ENCODE measurements around the gene CTU2. TPM values are rescaled to one million over a fixed set of nuclear protein-coding genes. Genes with fewer than 3 reads are reported as not detected.

Gene CTU2
- total RNA-seq: 18.8 TPM
- polyA plus RNA-seq (ENCODE audit: insufficient read depth, low read depth, low replicate concordance): 11.1 TPM
- long read RNA-seq, donor 1, partial matches to known transcripts: 0 of 4 reads
- long read RNA-seq, donor 1, other reads (novel, unspliced or antisense): 0 of 4 reads
- long read RNA-seq, donor 2: 0 reads
- long read RNA-seq, donor 3, partial matches to known transcripts: 0 of 4 reads
- long read RNA-seq, donor 3, other reads (novel, unspliced or antisense): 0 of 4 reads
- long read RNA-seq, donor 4, partial matches to known transcripts: 0 of 3 reads
- long read RNA-seq, donor 4, other reads (novel, unspliced or antisense): 0 of 3 reads
- long read RNA-seq, donor 5: 0 reads
- long read RNA-seq, donor 6, partial matches to known transcripts: 0 of 4 reads
- long read RNA-seq, donor 6, other reads (novel, unspliced or antisense): 0 of 4 reads
- long read RNA-seq, donor 7, transcript CTU2-202 (15 exons, 1,751 nt): major isoform, 7 of 16 reads
- long read RNA-seq, donor 7, partial matches to known transcripts: 5 of 16 reads
- long read RNA-seq, donor 7, other reads (novel, unspliced or antisense): 4 of 16 reads
- long read RNA-seq, donor 8, partial matches to known transcripts: 0 of 3 reads
- long read RNA-seq, donor 8, other reads (novel, unspliced or antisense): 0 of 3 reads
- long read RNA-seq, donor 9: 0 reads
- long read RNA-seq, donor 10, partial matches to known transcripts: 8 of 11 reads
- long read RNA-seq, donor 10, other reads (novel, unspliced or antisense): 0 of 11 reads

DNA sequence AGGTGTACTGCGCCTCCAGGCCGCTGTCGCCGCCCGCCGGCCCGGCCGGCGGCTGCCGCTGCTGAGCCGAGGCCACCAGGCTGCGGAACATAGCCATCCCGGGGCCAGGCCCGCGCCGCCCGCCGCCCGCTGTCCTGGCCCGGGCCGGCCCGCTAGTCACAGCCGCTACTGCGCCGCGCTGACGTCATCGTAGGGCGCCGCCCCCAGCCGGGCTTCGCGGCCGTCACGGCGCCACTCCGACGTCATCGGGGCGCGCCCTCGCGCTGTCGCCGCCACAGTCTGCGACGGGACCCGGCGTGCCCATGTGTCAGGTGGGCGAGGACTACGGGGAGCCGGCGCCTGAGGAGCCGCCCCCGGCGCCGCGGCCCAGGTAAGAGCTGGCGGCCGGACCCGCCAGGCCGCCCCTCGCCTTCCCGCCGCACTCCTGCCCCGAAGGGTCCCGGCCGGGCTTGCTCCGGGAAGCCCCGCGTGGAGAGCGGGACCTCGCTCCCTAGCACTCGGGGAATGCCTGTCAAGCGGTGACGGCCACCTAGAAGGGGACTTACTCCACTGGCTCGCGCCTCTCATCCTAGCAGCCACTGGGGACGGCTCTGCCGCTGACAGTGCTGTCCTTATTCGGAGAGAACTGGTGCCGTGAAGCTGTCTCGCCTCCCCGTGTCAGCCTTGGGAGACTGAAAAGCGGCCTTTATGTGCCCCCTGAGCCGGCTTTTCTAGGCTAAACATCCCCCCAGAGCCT lies at the start of gene CTU2, which contains the start of gene RNF166:
Gene CTU2 (plus strand): TSS at position 275 of the 736 bp plus-strand sequence. CDS start 28 bp downstream, at position 303.
Gene RNF166 (minus strand): TSS at position 180 of the 736 bp plus-strand sequence. CDS start 83 bp downstream, at position 97.
- Histone ChIP-seq H3K27ac (ENCODE audit: low read depth in 2 of 2, low read length in 2 of 2) (peak within 1 kb of the TSS; percentile 47 to 51), H3K9ac (ENCODE audit: low read length in 3 of 3) (peak within 1 kb of the TSS; percentile 44 to 86 (median 85)), H3K36me3 (ENCODE audit: control insufficient read depth in 2 of 3, insufficient read depth in 3 of 3, low read length in 3 of 3) (no peaks in the 10 kb centered on the region), H3K4me1 (ENCODE audit: control insufficient read depth in 2 of 3, insufficient read depth in 2 of 3, low read depth in 1 of 3, low read length in 3 of 3) (peaks cover 0 to 27% (median 7%) of the 10 kb centered on the region in 3 donors), H3K9me3 (ENCODE audit: control insufficient read depth in 2 of 3, insufficient read depth in 1 of 3, low read length in 3 of 3) (no peaks in the 10 kb centered on the region), H3K4me3 (ENCODE audit: low read length in 3 of 3) (peak within 1 kb of the TSS; percentile 79 to 95 (median 94)), H3K27me3 (ENCODE audit: control insufficient read depth, insufficient read depth, low read length) (no peaks in the 10 kb centered on the region)
- peak; percentile 15 for TF ChIP-seq CTCF (IDR thresholded peaks at IDR 0.05; ENCODE audit: borderline replicate concordance, extremely low read depth, insufficient read depth)
- FAIRE-seq (no peak), DNase-seq (peak; percentile 88 to 97 (median 92))
- intact Hi-C loops (cut with DNase I): no loop called here

GRCh38 chr16:88657371-88657770 lies 48.9 kb upstream of the CTU2 start:
- intact Hi-C loops (cut with DNase I): no loop called here
- Histone ChIP-seq H3K36me3 (ENCODE audit: control insufficient read depth in 2 of 3, insufficient read depth in 3 of 3, low read length in 3 of 3) (peaks cover 0 to 3% (median 0%) of the 10 kb centered on the region in 3 donors), H3K27ac (ENCODE audit: low read depth in 2 of 2, low read length in 2 of 2) (no peak overlapping the region), H3K4me1 (ENCODE audit: control insufficient read depth in 2 of 3, insufficient read depth in 2 of 3, low read depth in 1 of 3, low read length in 3 of 3) (peaks cover 0 to 3% (median 0%) of the 10 kb centered on the region in 3 donors), H3K9ac (ENCODE audit: low read length in 3 of 3) (no peak overlapping the region), H3K27me3 (ENCODE audit: control insufficient read depth, insufficient read depth, low read length) (no peaks in the 10 kb centered on the region), H3K9me3 (ENCODE audit: control insufficient read depth in 2 of 3, insufficient read depth in 1 of 3, low read length in 3 of 3) (no peaks in the 10 kb centered on the region), H3K4me3 (ENCODE audit: low read length in 3 of 3) (no peak overlapping the region)
- no peak for TF ChIP-seq CTCF (IDR thresholded peaks at IDR 0.05; ENCODE audit: borderline replicate concordance, extremely low read depth, insufficient read depth)
- DNase-seq (no peak), FAIRE-seq (no peak)

DNA sequence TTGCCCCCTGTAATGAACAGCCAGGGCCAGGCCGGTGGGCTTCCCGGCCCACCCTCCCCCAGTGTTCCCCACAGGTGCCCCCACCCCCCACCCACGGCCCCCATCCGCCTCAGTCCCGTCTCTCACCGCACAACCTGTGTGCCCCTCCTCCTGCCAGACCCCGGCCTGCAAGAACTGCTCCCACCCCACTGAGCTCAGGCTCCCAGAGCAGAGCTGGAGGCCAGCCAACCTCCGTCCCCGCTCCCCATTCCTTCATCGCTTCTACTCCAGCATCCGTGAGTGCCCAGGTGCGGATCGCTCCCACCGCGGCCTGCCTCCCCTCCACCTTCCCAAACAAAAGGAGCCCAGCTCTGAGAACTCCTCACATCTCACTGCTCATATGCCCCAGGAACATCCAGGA lies 47.6 kb upstream of the CTU2 start:
- no peaks in the 10 kb centered on the region for H3K9me3 ChIP-seq (ENCODE audit: control insufficient read depth in 2 of 3, insufficient read depth in 1 of 3, low read length in 3 of 3)
- no peaks in the 10 kb centered on the region for H3K27me3 ChIP-seq (ENCODE audit: control insufficient read depth, insufficient read depth, low read length)
- DNase-seq (no peak), FAIRE-seq (no peak)
- no peak for TF ChIP-seq CTCF (IDR thresholded peaks at IDR 0.05; ENCODE audit: borderline replicate concordance, extremely low read depth, insufficient read depth)
- peaks cover 0 to 4% (median 0%) of the 10 kb centered on the region in 3 donors for H3K4me1 ChIP-seq (ENCODE audit: control insufficient read depth in 2 of 3, insufficient read depth in 2 of 3, low read depth in 1 of 3, low read length in 3 of 3)
- no peak overlapping the region for H3K27ac ChIP-seq (ENCODE audit: low read depth in 2 of 2, low read length in 2 of 2)
- peaks cover 0 to 3% (median 0%) of the 10 kb centered on the region in 3 donors for H3K36me3 ChIP-seq (ENCODE audit: control insufficient read depth in 2 of 3, insufficient read depth in 3 of 3, low read length in 3 of 3)
- intact Hi-C loops (cut with DNase I): no loop called here
- no peak overlapping the region for H3K4me3 ChIP-seq (ENCODE audit: low read length in 3 of 3)
- no peak overlapping the region for H3K9ac ChIP-seq (ENCODE audit: low read length in 3 of 3)

All from kidney (tissue), 22 donors.